ENCODE results near the gene TMC8.

- no peak for TF ChIP-seq CTCF (conservative IDR thresholded peaks at IDR 0.05 in 1 of 2, IDR thresholded peaks at IDR 0.05 in 1 of 2; ENCODE audit: low read depth in 1 of 2, low read length in 2 of 2)
- no peak for TF ChIP-seq EZH2 (IDR thresholded peaks at IDR 0.05; ENCODE audit: low read length, missing control alignments)
These were observed 7.9 kb downstream of the TMC8 start for GRCh38 chr17:78138204-78139060.

All from fibroblast of lung (primary cell).